Activated T-helper 2 cell treated with anti-CD3 and anti-CD28 coated beads, Interferon-gamma antibody, Interleukin-2, Interleukin-4, amounts not matched to agents 10 μg/mL and 5 μg/mL and 100 μg/mL, durations not matched to agents 14 hours and 24 hours and 36 hours (primary cell): ENCODE data around the gene GGNBP2. TPM values are rescaled to one million over a fixed set of nuclear protein-coding genes. Genes with fewer than 3 reads are reported as not detected.

Experiments used
- DNase-seq: peaks from one replicate; pipeline ENCODE4 v3.0.0; 2021; ENCODE audit warnings: low spot score
- H3K27ac Mint-ChIP-seq: one replicate; pipeline ENCODE4 v1.8.0; 2021; ENCODE audit warnings: mixed read lengths
- H3K27me3 Mint-ChIP-seq: one replicate; pipeline ENCODE4 v1.8.0; 2021; ENCODE audit warnings: low read depth, mixed read lengths
- H3K36me3 Mint-ChIP-seq: one replicate; pipeline ENCODE4 v1.8.0; 2021; ENCODE audit warnings: low read depth, mixed read lengths
- H3K4me1 Mint-ChIP-seq: one replicate; pipeline ENCODE4 v1.8.0; 2021; ENCODE audit warnings: low read depth, mixed read lengths
- H3K4me3 Mint-ChIP-seq: one replicate; pipeline ENCODE4 v1.8.0; 2021; ENCODE audit warnings: low read depth, mild to moderate bottlenecking, moderate library complexity, mixed read lengths
- H3K9me3 Mint-ChIP-seq: one replicate; pipeline ENCODE4 v1.8.0; 2021; ENCODE audit warnings: mixed read lengths
- intact Hi-C: fragments of 100-400 bp; cut with micrococcal nuclease; formaldehyde crosslinking; loops from one replicate; pipeline ENCODE4 v1.15.1; 2023
- total RNA-seq: library from RNA; stranded (reverse); gene quantifications from 2 replicates; pipeline ENCODE4 v1.2.3, GENCODE V29; 2022

The GGNBP2 gene
- total RNA-seq, 1 donor from 2014 or later, result 92.5 TPM

DNA sequence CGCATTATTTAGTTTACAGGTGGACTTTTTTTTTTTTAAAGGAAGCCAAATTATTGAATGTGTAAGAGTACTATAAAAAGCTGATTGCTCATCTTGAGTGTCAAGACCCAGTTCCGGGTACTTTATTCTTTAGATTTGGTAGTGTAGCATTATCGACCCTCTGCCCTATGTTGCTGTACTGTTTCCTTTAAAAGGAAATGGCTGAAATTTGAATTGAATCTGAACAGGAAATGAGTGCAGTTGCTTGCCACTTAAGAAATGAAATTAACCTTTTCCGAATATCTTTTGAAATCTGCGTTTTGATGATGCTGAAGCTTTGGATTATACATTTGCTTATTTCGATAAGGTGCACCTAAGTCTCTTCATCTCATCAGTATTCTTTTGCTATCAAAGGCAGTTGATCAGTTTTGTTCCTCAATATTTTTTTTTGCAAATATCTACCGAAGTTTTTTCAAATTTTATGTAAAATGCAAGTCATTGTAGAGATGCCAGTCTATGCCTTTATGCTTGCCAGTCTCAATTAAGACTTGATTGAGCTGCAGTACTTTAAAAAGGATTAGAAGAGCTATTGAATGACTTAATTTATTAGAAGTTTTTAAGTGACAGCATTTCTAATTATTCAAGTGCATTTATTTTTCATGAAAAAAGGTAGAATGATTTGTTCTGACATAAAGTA lies 1.8 kb downstream of the GGNBP2 start:
- H3K36me3 Mint-ChIP-seq, result peaks cover 47% of the 10 kb centered on the region
- no peaks in the 10 kb centered on the region for H3K9me3 Mint-ChIP-seq
- H3K4me1 Mint-ChIP-seq, result peaks cover 35% of the 10 kb centered on the region
- DNase-seq, result no peak
- intact Hi-C loops, result no loop called here
- H3K27ac Mint-ChIP-seq, result peak overlapping the region; percentile 93
- no peaks in the 10 kb centered on the region for H3K27me3 Mint-ChIP-seq
- H3K4me3 Mint-ChIP-seq, result peak overlapping the region; percentile 90

DNA sequence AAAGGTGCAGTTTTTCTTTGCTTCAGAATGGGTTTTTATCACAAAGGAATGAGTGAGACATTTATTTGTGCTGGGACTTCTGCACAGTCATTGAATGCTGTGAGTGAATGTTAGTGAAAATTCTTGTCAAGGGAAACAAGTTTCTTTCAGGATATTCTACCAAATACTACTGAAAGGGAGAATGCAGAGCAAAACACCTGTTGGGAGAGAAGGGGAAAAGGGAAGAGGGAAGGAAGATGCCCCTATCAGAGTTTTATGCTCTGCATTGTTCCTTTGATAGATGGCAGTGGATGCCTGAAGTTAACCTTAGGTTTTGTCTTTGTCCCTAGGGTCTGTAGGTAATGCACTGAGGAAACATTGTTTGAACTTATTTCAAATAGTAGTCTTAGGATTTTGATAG lies 3.1 kb downstream of the GGNBP2 start:
- H3K4me1 Mint-ChIP-seq, result peaks cover 43% of the 10 kb centered on the region
- intact Hi-C loops, result no loop called here
- no peaks in the 10 kb centered on the region for H3K27me3 Mint-ChIP-seq
- H3K9me3 Mint-ChIP-seq, result no peaks in the 10 kb centered on the region
- peak overlapping the region; percentile 90 for H3K4me3 Mint-ChIP-seq
- H3K27ac Mint-ChIP-seq, result peak overlapping the region; percentile 53
- DNase-seq, result no peak
- H3K36me3 Mint-ChIP-seq, result peaks cover 53% of the 10 kb centered on the region

DNA sequence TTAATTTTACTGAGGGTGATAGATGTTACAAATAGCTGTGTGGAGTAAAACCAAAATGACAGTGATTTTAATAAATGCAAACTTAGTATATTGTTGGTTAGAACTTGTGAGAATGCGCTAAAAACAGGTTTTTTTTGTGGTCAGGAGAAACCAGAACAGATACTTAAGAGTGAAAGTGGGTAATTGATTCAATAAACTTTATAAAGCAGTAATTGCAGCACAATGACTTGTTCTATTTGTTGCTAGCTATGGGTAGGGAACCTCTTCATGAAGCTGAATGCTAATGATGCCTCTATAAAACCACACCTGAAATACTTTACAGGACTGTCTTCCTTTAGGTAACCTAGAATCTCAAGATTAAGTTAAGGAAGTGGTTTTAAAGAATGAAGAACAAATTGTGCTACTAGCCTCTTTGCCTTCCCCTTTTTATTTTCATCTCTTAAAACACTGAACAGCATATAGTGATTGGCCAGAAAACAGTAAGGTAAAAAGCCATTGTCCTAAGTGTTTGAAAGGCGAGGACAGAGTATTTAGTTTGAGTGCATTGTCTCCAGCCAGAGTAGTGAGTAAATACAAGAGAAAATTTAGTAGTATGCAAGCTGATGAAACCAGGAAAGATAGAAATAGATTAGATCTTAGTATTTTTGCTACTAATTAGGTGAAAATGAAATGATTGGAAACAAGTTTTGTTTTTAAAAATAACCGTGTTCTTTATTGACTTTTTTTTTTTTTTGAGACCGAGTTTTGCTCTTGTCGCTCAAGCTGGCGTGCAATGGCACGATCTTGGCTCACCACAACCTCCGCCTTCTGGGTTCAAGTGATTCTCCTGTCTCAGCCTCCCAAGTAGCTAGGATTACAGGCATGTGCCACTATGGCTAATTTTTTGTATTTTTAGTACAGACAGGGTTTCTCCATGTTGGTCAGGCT lies 6.0 kb downstream of the GGNBP2 start:
- H3K27ac Mint-ChIP-seq, result peak overlapping the region; percentile 58
- DNase-seq, result no peak
- intact Hi-C loops, result no loop called here
- no peaks in the 10 kb centered on the region for H3K27me3 Mint-ChIP-seq
- no peaks in the 10 kb centered on the region for H3K9me3 Mint-ChIP-seq
- peak overlapping the region; percentile 43 for H3K4me3 Mint-ChIP-seq
- H3K36me3 Mint-ChIP-seq, result peaks cover 65% of the 10 kb centered on the region
- peaks cover 51% of the 10 kb centered on the region for H3K4me1 Mint-ChIP-seq

DNA sequence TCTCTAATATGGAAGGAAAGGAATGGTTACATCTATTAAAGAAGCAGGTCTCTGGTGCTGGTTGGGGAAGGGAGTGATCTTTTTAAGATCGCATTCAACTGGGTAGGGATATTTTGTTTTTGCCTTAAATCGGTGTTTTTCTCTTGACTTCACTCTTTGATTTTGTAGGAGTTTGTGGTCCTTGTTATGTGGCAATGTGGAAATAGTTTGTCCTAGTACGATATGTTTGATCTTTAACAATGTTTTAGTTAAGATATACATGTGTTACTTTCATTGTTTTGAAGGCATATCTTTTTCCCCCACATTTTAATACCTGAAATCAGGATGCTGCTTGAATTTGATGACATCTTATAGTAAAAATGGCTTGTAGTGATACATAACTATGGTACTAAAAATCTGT lies 8.7 kb downstream of the GGNBP2 start:
- DNase-seq, result no peak
- Mint-ChIP-seq H3K4me1 (peaks cover 48% of the 10 kb centered on the region), H3K27me3 (no peaks in the 10 kb centered on the region), H3K36me3 (peaks cover 60% of the 10 kb centered on the region), H3K9me3 (no peaks in the 10 kb centered on the region), H3K27ac (peak overlapping the region; percentile 13), H3K4me3 (no peak overlapping the region)
- intact Hi-C loops, result no loop called here

DNA sequence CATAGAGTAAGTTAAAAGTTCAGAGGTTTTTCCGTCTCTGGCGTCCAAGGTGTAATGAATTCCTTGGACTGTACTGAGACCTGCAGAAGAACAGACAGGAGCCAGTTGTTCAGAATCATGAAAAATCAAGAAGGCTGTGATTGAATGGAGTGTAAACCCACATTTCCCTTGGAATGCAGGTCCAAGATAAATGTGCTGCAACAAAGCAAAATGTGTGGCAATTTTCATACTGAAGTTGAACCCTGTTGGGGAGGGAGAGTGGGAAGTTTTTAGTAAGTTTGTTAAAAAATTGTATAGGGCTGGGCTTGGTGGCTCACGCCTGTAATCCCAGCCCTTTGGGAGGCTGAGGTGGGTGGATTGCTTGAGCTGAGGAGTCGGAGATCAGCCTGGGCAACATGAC lies 21.4 kb downstream of the GGNBP2 start:
- no peak overlapping the region for H3K4me3 Mint-ChIP-seq
- no peak for DNase-seq
- H3K36me3 Mint-ChIP-seq, result peaks cover 77% of the 10 kb centered on the region
- H3K27ac Mint-ChIP-seq, result peak overlapping the region; percentile 8
- H3K4me1 Mint-ChIP-seq, result peaks cover 3% of the 10 kb centered on the region
- H3K27me3 Mint-ChIP-seq, result no peaks in the 10 kb centered on the region
- no peaks in the 10 kb centered on the region for H3K9me3 Mint-ChIP-seq
- intact Hi-C loops, result no loop called here

DNA sequence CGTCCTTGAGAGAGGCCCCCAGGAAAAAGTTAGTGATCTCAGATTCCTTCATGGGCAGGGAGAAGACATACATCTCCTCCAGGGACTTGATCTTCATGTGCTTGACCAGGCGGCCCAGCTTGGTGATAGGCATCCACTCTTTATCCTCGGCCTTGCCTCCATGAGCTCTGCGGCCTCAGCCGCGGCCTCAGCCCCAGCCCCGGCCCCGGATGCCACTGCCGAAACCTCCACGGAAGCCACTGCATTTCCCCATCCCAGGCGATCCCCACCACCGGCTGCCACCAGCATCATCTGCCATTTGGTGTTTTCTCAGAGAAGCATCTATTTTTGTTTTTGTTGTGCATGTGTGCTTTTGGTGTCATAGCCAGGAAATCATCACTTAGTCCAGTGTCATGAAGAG lies 30.3 kb downstream of the GGNBP2 start:
- no peak for DNase-seq
- no peaks in the 10 kb centered on the region for H3K9me3 Mint-ChIP-seq
- no peak overlapping the region for H3K27ac Mint-ChIP-seq
- H3K27me3 Mint-ChIP-seq, result no peaks in the 10 kb centered on the region
- H3K36me3 Mint-ChIP-seq, result peaks cover 75% of the 10 kb centered on the region
- no peak overlapping the region for H3K4me3 Mint-ChIP-seq
- peaks cover 6% of the 10 kb centered on the region for H3K4me1 Mint-ChIP-seq
- intact Hi-C loops, result no loop called here

DNA sequence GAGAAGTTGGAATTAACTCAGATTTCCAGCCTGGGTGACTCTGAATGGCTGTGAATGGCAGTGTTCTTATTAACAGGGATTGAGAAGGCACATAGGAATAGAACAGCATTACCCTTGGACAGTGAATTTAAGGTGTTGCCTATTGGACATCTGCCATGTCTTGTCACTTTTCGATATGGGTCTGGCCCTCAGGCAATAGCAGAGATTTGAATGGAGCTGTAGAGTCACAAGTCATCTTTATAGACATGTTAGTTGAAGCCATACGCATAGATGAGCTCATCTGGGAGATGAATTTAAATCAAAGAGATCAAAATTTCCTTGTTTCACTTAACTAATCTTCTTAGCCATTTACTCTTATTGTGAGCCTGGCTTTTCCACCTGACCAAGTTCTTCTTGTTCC lies 32.1 kb downstream of the GGNBP2 start:
- no peak overlapping the region for H3K4me3 Mint-ChIP-seq
- H3K9me3 Mint-ChIP-seq, result no peaks in the 10 kb centered on the region
- peaks cover 78% of the 10 kb centered on the region for H3K36me3 Mint-ChIP-seq
- H3K4me1 Mint-ChIP-seq, result peaks cover 6% of the 10 kb centered on the region
- peak overlapping the region; percentile 26 for H3K27ac Mint-ChIP-seq
- no peak for DNase-seq
- no peaks in the 10 kb centered on the region for H3K27me3 Mint-ChIP-seq
- intact Hi-C loops, result no loop called here

DNA sequence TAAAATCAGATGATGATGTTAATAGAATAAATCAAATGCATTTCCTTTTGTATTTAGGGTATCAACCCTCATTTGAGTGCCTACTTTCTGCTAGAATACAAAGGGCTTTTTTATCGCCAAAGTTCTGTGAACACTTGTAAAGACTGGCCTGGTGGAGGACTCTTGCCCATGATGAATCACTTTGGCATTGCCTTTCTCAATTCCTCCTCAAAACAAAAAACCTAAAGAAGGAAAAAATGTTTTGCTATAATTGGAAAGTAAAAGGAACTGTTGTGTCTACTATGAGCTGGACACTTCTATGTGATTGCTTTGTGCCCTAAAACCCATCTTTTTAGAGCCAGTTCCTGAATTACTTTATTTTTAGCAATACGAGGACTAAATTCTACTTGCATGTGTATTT lies 34.0 kb downstream of the GGNBP2 start:
- peaks cover 3% of the 10 kb centered on the region for H3K4me1 Mint-ChIP-seq
- H3K4me3 Mint-ChIP-seq, result no peak overlapping the region
- DNase-seq, result no peak
- no peak overlapping the region for H3K27ac Mint-ChIP-seq
- H3K36me3 Mint-ChIP-seq, result peaks cover 68% of the 10 kb centered on the region
- H3K27me3 Mint-ChIP-seq, result no peaks in the 10 kb centered on the region
- no peaks in the 10 kb centered on the region for H3K9me3 Mint-ChIP-seq
- intact Hi-C loops, result no loop called here

DNA sequence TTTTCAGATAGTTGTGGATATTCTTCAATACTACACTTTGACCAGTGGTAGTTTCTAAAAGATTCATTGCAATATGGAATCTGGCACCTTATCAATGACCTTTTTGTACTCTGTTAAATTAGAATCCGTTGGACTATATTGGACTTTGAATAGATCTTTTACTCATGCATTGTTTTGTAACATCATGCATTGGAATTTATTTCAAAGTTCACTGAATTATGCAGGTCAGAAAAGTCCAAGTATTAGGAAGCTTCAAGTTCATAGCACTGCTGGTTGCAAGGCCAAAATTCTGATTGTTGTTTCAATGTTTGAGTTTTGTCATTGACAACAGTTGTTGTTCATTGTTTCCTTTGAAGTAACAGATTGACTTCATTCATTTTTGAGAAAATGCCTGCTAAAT lies 39.1 kb downstream of the GGNBP2 start:
- Mint-ChIP-seq H3K9me3 (no peaks in the 10 kb centered on the region), H3K4me1 (no peaks in the 10 kb centered on the region), H3K36me3 (peaks cover 63% of the 10 kb centered on the region), H3K27me3 (no peaks in the 10 kb centered on the region), H3K27ac (no peak overlapping the region), H3K4me3 (no peak overlapping the region)
- intact Hi-C loops, result no loop called here
- no peak for DNase-seq

DNA sequence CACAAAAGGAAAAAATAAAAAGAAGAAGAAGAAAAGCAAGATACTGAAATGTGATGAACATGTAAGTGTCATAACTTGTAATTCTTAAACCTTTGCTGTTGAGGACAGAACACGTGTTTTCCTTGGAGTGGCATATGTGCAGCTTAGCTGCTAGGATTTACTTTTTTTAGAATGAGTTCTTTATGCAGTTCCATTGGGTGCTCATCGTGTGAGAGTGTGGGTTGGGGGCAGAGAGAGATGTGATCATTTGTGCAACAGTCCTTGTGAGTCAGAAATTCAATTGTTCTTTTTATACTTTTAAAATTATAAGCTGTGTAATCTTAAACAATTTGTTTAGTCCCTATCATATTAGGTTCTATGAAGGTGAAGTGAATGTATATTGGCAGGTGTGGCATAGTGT lies 41.4 kb downstream of the GGNBP2 start:
- H3K27ac Mint-ChIP-seq, result no peak overlapping the region
- H3K9me3 Mint-ChIP-seq, result no peaks in the 10 kb centered on the region
- H3K36me3 Mint-ChIP-seq, result peaks cover 60% of the 10 kb centered on the region
- no peaks in the 10 kb centered on the region for H3K27me3 Mint-ChIP-seq
- intact Hi-C loops, result no loop called here
- DNase-seq, result no peak
- H3K4me3 Mint-ChIP-seq, result no peak overlapping the region
- H3K4me1 Mint-ChIP-seq, result peaks cover 14% of the 10 kb centered on the region

DNA sequence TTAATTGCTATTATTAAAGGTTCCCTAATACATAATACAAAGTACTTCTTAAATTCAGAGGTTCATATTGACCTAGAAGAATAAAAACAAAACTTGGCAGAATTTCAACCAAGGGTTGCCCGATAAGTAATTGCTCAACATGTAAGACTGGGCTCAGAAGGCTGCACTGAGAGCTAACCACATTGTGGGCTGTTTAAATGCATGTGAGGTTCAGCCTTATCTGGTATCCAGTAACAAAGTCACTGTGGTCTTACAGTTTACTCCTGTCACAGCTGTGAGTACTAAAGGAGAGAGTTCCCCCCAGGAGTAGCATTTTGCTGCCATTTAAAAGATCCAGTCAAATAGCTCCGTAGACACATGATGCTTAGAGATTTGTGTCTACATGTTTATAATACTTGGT lies 45.4 kb downstream of the GGNBP2 start:
- H3K36me3 Mint-ChIP-seq, result peaks cover 45% of the 10 kb centered on the region
- H3K9me3 Mint-ChIP-seq, result no peaks in the 10 kb centered on the region

DNA sequence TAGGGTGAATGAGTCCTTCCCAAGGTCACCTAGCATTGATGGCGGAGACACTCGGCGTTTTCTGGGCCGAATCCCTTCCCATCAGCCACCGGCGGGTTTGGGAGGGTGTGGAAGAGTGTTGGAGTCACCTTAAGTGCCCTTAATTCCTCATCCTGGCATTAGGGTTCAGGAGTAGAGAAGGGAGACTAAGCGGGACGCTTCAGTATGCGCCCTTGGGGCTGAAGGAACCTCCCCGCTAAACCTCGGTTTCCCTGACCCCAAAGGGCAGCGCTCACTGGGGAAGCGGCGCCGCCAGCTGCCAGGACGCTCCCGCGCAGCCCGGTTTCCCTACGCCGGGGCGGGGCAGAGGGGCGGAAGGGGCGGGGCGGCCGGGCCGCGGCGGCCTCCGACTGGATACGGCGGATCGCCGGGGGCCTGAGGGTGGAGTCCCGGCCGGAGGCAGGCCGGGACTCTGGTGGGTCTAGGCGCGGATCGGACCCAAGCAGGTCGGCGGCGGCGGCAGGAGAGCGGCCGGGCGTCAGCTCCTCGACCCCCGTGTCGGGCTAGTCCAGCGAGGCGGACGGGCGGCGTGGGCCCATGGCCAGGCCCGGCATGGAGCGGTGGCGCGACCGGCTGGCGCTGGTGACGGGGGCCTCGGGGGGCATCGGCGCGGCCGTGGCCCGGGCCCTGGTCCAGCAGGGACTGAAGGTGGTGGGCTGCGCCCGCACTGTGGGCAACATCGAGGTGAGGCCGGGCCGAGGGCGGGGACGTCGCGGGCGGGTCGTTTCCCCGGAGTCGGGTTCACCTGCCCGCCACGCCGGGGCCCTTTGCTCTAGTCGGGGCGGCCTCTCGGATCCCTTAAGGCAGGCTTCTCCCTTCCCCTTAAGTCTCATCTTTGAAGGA lies 47.0 kb downstream of the GGNBP2 start, which contains the start of gene DHRS11:
Gene DHRS11, plus strand, starts transcription at position 446 of the 882 bp plus-strand sequence. Its CDS starts 131 bp downstream, at position 577.
- peaks cover 2% of the 10 kb centered on the region for H3K27me3 Mint-ChIP-seq
- peak; percentile 70 for DNase-seq
- no peaks in the 10 kb centered on the region for H3K9me3 Mint-ChIP-seq
- peak within 1 kb of the TSS; percentile 76 for H3K4me3 Mint-ChIP-seq
- intact Hi-C loops, result loop anchor here (2.0 kb wide), 1 partner anchor 47 kb away; the partner anchor contains the start of gene GGNBP2
- H3K27ac Mint-ChIP-seq, result peak within 1 kb of the TSS; percentile 28
- peaks cover 26% of the 10 kb centered on the region for H3K4me1 Mint-ChIP-seq
- H3K36me3 Mint-ChIP-seq, result peaks cover 35% of the 10 kb centered on the region

More for the DNA sequence above, 45.4 kb downstream of the GGNBP2 start:
- H3K4me1 Mint-ChIP-seq, result peaks cover 26% of the 10 kb centered on the region
- DNase-seq, result no peak
- intact Hi-C loops, result loop anchor here (2.0 kb wide), 1 partner anchor 45 kb away; the partner anchor contains the start of gene GGNBP2
- H3K27ac Mint-ChIP-seq, result no peak overlapping the region
- H3K27me3 Mint-ChIP-seq, result peaks cover 2% of the 10 kb centered on the region
- no peak overlapping the region for H3K4me3 Mint-ChIP-seq
